Mucosa of stomach (tissue), 1 donor: ENCODE measurements around the gene TSPAN17.

Source experiments
- H3K27me3 ChIP-seq: one replicate; pipeline ENCODE4 v1.7.0; 2013; ENCODE audit warnings: mild to moderate bottlenecking, low read length; ENCODE audit not compliant: control insufficient read depth, insufficient read depth
- H3K36me3 ChIP-seq: one replicate; pipeline ENCODE4 v1.7.0; 2013; ENCODE audit warnings: low read length; ENCODE audit not compliant: control insufficient read depth, insufficient read depth
- H3K4me1 ChIP-seq: one replicate; pipeline ENCODE4 v1.7.0; 2013; ENCODE audit warnings: mild to moderate bottlenecking, low read length; ENCODE audit not compliant: control insufficient read depth, insufficient read depth
- H3K4me3 ChIP-seq: one replicate; pipeline ENCODE4 v1.7.0; 2013; ENCODE audit warnings: low read length
- H3K9ac ChIP-seq: one replicate; pipeline ENCODE4 v1.7.0; 2013; ENCODE audit warnings: mild to moderate bottlenecking, low read length, moderate library complexity
- H3K9me3 ChIP-seq: one replicate; pipeline ENCODE4 v1.7.0; 2013; ENCODE audit warnings: mild to moderate bottlenecking, low read length, moderate library complexity; ENCODE audit not compliant: control insufficient read depth
- donor health status: Pancreatic carcinoma.

The TSPAN17 gene

DNA sequence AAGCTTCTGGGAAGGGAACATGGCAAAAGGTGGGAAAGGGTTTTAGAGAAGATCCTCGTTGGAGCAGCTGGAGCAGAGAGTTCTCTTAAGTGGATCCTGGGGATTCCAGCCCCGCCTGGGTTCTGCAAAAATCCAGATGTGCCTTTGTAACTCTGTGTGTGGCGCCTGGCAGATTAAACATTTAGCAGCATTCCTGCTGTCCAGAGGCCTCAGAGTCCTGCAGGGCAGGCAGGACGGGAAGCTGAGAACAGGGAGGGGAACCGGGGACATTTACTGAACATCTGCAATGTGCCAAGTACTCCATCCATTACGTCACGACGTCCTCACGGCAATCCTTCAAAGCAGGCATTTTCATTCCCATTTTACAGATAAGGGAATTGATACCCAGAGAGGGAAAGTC, 10.9 kb upstream of the TSPAN17 start:
- Histone ChIP-seq H3K27me3 (peaks cover 34% of the 10 kb centered on the region), H3K9ac (no peak overlapping the region)

DNA sequence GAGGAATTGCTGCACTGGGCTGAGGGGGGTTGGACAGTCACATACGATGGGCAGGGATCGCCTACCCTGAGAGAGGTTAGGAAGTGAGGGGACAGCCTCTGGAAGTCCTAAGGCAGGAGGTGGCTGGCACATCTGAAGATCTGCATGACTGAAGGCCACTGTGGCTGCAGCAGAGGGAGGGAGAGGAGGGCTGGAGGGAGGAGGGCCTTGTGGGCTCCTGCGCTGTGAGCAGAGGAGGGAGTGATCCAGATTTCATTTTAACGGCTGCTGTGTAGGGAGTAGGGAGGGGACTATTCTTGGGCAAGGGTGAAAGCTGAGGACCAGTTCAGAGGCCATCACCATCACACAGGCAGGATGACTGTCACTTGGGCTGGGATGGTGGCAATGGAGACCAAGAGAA, 9.7 kb upstream of the TSPAN17 start:
- Histone ChIP-seq H3K9ac (no peak overlapping the region), H3K4me3 (no peak overlapping the region), H3K36me3 (no peaks in the 10 kb centered on the region), H3K4me1 (no peaks in the 10 kb centered on the region), H3K9me3 (no peaks in the 10 kb centered on the region), H3K27me3 (peaks cover 29% of the 10 kb centered on the region)

More for the DNA sequence above, 10.9 kb upstream of the TSPAN17 start:
- H3K4me3 ChIP-seq: no peak overlapping the region
- H3K9me3 ChIP-seq: no peaks in the 10 kb centered on the region
- H3K4me1 ChIP-seq: no peaks in the 10 kb centered on the region
- H3K36me3 ChIP-seq: no peaks in the 10 kb centered on the region

DNA sequence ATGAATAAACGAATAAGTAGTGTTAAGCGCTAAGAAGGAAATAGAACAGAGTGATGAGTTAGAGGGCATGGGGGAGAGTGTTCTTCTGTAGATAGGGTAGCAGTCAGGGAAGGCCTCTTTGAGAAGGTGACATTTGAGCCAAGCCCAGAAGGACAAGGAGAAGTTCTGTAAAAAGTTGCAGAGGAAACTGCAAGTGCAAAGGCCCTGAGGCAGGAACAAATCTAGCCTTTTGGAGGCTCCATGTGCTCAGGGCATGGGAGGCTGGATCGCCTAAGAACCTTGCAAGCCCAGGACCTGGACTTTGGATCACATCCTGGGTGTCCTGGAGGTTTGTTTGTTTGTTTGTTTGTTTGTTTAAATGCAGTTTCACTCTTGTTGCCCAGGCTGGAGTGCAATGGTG, 8.8 kb upstream of the TSPAN17 start:
- Histone ChIP-seq H3K9ac (no peak overlapping the region), H3K9me3 (no peaks in the 10 kb centered on the region), H3K27me3 (peaks cover 25% of the 10 kb centered on the region), H3K4me3 (no peak overlapping the region), H3K4me1 (no peaks in the 10 kb centered on the region), H3K36me3 (no peaks in the 10 kb centered on the region)

DNA sequence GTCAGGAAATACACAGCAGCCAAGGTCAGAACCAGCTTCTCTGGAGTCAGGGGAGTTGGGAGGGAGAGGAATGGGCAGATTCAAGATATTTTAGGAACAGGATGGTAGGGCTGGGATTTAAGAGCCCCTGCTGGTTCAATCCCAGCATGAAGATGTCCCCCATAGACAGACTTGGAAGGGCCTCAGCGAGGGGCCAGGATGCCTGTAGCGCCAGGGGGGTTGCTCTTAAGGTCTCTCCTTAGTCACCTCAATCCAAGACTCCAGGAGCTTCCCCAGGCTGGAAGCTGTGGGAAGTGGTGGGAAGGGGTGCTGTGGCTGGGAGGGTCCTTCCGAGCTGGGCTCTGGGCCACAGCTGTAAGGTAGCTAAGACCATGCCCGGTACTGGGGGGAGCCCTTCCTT, 8.1 kb upstream of the TSPAN17 start:
- H3K36me3 ChIP-seq: no peaks in the 10 kb centered on the region
- H3K4me3 ChIP-seq: no peak overlapping the region
- H3K27me3 ChIP-seq: peaks cover 21% of the 10 kb centered on the region
- no peaks in the 10 kb centered on the region for H3K4me1 ChIP-seq
- H3K9me3 ChIP-seq: no peaks in the 10 kb centered on the region
- no peak overlapping the region for H3K9ac ChIP-seq

DNA sequence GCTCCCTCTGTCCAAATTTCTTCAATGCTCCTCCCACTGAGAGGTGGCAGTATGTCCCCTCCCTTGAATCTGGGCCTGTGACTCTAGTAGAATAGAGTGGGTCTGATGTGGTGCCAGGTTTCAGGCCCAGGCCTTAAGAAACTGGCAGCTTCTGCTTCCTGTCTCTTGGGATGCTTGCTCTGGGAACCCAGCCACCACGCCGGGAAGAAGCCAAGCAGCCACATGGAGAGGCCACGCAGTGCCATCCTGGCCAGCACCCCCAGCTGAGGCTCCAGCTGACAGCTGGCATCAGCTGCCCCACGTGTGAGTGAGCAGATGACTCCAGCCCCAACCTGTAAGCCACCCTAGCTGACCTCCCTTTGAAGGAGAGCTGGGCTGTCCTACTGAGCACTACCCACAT, 7.3 kb upstream of the TSPAN17 start:
- Histone ChIP-seq H3K9me3 (no peaks in the 10 kb centered on the region), H3K4me1 (no peaks in the 10 kb centered on the region), H3K36me3 (no peaks in the 10 kb centered on the region), H3K4me3 (no peak overlapping the region), H3K9ac (no peak overlapping the region), H3K27me3 (peaks cover 17% of the 10 kb centered on the region)

DNA sequence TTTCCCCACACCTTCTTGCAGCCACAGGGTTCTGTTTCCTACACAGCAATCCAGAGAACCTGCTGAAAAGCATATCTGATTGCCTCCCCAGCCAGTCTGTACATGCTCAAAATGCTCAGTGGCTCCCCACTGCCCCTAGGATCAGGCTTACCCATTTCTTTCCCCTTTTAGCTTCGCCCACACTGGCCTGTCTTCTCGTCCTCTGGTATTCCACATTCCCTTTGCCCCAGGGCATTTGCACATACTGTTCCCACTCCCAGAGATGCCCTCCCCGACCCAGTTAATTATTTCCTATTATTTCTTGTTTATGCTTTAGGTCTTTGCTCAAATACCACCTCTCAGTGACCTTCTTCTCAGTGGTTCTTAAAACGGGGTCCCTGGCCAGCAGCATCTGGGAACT, 6.7 kb upstream of the TSPAN17 start:
- Histone ChIP-seq H3K4me3 (no peak overlapping the region), H3K4me1 (no peaks in the 10 kb centered on the region), H3K36me3 (no peaks in the 10 kb centered on the region), H3K27me3 (peaks cover 12% of the 10 kb centered on the region), H3K9ac (no peak overlapping the region), H3K9me3 (no peaks in the 10 kb centered on the region)

DNA sequence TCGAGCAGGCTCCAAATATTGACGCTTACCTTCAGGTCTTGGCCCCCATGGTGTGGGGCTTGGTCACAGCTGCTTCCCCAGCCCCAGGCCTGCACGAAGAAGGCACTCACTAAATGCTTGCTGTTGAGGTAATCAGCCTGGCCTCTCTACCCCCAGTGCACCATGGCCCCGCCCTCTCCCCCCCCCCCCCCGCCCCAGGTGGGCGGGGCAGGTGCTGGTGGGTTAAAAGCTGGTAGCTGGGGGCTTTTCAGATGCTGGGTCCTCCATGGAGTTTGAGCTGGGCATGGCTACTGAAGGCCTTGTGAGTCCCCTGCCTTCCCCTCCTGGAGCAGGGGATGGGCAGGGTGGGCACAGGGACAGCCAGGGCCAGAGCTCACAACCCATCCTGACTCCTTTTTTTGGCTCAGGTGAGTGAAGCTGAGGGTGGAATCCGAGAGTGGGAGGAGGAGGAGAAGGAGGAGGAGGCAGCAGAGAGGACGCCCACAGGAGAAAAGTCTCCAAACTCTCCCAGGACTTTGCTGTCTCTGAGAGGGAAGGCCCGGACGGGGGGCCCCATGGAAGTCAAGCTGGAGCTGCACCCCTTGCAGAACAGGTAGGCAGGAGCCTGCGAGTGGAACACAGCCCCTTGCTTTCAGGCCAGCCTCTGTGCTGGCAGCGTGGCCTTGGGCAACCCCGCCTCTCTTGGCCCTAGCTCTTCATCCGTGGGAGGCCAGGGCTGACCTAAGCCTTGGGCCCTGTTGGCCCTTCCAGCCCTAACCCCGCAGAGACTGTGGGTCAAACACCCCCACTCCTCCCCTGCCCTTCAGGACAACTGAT, 4.4 kb upstream of the TSPAN17 start:
- Histone ChIP-seq H3K4me1 (peaks cover 10% of the 10 kb centered on the region), H3K36me3 (no peaks in the 10 kb centered on the region), H3K9ac (no peak overlapping the region)

DNA sequence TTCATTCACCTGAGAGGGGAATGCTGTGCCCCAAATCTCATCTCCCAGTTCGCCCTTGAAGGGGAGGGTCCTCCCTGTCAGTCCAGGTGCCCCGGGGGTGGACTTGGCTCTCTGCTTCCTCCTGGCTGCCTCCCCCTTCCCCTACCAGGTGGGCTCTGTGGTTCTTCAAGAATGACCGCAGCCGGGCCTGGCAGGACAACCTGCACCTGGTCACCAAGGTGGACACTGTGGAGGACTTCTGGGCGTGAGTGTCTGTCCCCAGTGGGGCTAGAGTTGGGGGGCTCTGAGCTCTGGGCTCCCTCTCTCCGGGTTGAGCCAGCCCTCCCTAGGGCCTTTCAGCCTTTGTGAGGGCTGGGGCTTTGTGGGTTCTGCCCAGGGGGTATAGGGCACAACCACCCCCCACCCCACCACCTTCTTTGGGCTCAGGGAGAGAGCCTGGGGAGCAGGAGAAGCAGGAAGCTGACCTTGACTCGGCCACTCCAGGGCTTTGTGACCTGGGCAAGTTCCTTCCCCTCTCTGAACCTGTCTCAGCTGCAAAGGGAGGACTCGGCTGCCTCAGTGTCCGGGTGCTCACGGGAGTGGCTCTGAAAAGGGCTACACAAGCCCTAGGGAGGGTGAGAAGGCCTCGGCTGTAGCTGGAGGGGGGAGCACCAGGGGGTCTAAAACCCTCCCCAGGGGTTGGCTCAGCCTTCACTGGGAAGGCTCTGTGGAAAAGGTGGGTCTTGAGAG, 3.6 kb upstream of the TSPAN17 start:
- Histone ChIP-seq H3K27me3 (peaks cover 7% of the 10 kb centered on the region), H3K9me3 (no peaks in the 10 kb centered on the region), H3K4me3 (no peak overlapping the region), H3K9ac (no peak overlapping the region), H3K36me3 (no peaks in the 10 kb centered on the region), H3K4me1 (peaks cover 18% of the 10 kb centered on the region)

More for the DNA sequence above, 4.4 kb upstream of the TSPAN17 start:
- no peaks in the 10 kb centered on the region for H3K9me3 ChIP-seq
- H3K4me3 ChIP-seq: no peak overlapping the region
- peaks cover 7% of the 10 kb centered on the region for H3K27me3 ChIP-seq

DNA sequence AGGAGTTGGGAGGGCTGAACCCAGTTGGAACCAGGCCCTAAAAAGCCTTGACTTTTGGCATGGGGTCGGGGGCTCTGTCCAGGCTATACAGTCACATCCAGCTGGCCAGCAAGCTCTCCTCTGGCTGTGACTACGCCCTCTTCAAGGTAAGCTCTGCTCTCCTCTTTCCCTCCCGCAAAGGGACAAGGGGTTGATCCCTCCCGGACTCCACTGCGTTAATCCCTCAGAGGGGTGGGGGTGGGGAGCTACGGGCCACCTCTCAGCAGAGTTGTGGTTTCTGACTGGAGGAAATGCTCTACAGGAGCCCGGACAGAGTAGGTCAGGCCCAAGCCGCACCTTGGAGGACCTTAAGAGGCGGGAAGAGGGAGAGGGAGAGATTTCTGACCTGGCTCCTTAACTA, 3.0 kb upstream of the TSPAN17 start:
- Histone ChIP-seq H3K36me3 (no peaks in the 10 kb centered on the region), H3K27me3 (peaks cover 7% of the 10 kb centered on the region), H3K9ac (no peak overlapping the region), H3K4me1 (peaks cover 18% of the 10 kb centered on the region), H3K4me3 (no peak overlapping the region), H3K9me3 (no peaks in the 10 kb centered on the region)

DNA sequence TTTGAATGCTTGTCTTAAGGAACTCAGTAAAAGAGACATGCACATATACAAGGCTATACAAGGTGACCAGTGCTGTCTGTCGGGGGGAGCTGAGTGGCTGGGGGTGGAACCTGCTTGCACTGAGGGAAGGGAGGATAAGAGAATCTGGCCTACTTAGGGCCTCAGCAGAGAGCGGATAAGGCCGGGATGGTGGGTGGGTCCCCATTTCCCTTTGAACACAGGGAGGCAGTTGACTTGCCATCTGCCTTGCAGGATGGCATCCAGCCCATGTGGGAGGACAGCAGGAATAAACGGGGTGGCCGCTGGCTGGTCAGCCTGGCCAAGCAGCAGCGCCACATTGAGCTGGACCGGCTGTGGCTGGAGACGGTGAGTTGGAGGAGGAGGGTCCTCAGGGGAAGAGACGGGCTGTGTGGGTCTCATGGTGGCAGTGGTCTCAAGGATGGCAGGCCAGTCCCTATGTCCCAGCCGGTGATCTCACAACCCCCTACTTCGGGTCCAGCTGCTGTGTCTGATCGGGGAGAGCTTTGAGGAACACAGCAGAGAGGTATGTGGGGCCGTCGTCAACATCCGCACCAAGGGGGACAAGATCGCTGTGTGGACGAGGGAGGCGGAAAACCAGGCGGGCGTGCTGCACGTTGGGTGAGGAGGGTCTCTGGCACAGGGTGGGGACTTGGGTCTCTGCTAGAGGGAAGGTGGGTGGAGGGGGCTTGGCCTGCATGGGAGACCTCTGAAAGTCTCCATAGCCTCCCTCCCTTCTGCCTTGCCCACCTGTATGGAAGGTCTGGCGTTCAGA, 2.2 kb upstream of the TSPAN17 start:
- Histone ChIP-seq H3K27me3 (peaks cover 7% of the 10 kb centered on the region), H3K9me3 (no peaks in the 10 kb centered on the region), H3K9ac (no peak overlapping the region), H3K4me1 (peaks cover 18% of the 10 kb centered on the region), H3K36me3 (no peaks in the 10 kb centered on the region), H3K4me3 (no peak overlapping the region)

DNA sequence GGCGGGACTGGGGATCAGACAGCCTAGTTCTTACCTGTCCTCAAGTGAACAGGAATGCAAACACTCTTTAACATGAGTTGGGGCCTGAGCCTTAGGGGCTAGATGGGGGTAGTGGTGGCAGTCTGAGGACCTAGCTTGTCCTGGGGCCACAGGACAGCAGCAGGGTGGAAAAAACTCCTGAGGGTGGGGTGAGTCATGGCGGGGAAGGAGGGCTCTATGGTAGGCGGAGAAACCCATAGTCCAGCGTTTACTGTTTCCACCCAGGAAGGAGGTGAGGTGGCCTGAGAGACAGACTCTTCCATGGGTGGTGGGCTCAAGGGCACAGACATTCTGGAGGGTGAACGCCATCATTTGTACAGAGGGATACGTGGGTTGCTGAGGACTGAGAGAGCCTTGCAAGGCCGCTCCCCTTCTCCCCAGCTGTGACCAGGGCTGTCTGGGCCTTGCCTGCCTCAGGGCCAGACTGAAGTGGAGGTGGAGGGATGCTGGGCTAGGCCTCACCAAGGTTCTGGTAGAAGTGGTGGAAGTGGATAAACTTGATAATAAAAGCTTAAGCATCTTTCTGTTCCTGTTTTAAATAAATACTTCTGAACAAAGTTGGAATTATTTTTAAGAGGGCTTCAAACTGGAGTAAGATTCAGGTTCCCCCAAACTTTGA, 1.1 kb upstream of the TSPAN17 start:
- H3K4me3 ChIP-seq: peak overlapping the region; percentile 96
- H3K27me3 ChIP-seq: peaks cover 7% of the 10 kb centered on the region
- H3K4me1 ChIP-seq: peaks cover 18% of the 10 kb centered on the region
- H3K9ac ChIP-seq: peak overlapping the region; percentile 76
- no peaks in the 10 kb centered on the region for H3K36me3 ChIP-seq
- no peaks in the 10 kb centered on the region for H3K9me3 ChIP-seq
